HG03575 (cell line): ENCODE measurements around the gene IL36RN.

Source experiments
- ATAC-seq: cut with Tn5 transposase; IDR thresholded peaks from one replicate; pipeline ENCODE4 v1.9.1; 2021; ENCODE audit not compliant: unreplicated experiment, insufficient number of reproducible peaks, low FRiP score; ENCODE audit errors: extremely low read depth

The IL36RN gene

GRCh38 chr2:113058998-113059960, at the start of gene IL36RN:
TSS of gene IL36RN (plus strand) at chr2:113059198. CDS start at chr2:113059439, 241 bp downstream.
- ATAC-seq: no peak

DNA sequence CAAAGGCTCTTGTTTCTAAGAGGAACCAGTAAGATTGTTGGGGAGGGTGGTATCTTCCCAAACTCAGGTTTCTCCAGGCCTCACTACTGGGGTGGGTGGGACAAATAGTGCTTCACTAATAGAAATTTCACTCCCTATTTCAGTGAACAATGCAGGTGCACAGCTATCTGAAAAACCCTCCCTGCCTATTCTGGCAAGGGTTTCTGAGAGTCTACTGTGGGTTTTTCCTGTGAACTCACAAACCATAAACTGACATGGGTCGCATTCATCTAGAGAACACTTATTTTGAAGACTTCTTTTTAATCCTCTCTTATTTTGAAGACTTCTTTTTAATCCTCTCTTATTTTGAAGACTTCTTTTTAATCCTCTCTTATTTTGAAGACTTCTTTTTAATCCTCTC, 49.4 kb upstream of the IL36RN start:
- ATAC-seq: no peak

DNA sequence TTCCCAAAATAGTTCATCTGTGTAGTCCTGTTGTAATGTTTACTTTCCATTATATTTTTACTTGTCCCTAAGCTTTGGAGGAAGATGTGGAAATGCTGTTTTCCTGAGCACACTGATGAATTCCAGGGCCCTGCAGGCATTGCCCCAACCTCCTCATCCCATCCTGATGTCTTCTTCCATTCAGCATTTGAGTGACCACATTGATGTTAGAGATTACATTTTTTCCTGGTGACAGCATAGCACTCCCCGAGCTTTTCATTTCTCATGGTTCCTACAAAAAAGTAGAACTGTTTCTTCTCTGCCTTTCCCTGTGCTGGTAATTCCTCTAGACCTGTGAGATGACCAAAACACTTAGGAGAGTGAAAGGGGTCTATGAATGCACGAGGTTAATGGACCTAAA, 48.9 kb upstream of the IL36RN start:
- ATAC-seq: no peak

DNA sequence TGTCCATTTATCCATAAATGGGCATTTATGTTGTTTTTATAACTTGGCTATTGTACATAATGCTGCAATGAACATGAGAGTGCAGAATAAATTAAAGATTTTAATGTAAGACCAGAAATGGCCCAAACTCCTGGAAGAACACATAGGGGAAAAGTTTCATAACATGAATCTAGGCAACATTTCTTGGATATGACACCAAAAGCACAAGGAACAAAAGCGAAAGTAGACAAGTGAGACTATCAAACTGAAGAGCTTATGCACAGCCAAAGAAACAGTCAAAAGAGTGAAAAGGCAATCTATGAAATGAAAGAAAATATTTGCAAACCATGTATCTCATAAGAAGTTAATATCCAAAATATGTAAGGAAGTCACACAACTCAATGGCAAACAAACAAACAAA, 47.9 kb upstream of the IL36RN start:
- ATAC-seq: no peak

DNA sequence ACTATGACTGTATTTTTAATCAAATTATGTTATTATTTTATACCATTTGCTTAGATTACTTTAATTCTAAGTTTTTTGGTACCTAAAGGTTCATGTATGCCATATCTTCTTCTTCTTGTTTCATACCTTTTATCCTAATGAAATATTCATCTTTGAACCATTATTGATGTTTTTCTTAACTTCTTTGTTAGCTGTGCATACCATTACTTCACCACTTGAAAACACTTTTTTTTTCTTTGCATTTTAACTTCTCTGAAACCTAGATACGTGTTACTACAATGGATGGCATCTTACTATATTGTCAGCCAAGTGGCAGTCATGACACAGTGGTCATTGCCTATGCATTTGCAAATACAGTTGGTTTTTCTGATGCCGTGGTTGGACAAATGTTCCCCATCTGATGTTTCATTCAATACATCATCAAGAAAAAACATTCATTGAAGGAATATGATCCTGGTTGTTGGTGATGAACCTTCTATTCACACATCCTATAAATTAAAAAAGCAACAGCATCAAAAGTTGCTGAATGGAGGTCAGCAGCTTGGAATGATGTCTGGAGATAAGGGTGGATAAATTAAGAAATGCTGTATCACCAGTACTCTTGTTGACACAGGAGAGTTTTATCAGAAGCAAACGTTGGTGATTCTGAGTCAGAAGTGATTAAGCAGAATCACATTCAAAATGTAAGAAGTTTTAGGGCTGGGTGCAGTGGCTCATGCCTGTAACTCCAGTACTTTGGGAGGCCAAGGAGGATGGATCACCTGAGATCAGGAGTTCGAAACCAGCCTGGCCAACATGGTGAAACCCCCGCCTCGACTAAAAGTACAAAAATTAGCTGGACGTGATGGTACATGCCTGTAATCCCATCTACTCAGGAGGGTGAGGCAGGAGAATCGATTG, 46.3 kb upstream of the IL36RN start:
- no peak for ATAC-seq

DNA sequence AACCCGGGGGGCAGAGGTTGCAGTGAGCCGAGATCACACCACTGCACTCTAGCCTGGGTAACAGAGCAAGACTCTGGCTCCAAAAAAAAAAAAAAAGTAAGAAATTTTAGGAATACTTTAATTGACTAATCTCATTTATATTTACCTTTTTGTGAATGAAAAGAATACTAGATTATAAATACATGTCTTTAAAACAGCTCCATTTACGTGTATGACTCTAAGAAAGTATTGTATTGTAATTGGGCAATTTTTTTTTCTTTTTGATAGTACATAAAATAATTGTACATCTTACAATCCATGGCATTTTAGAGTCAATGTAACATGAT, 45.7 kb upstream of the IL36RN start:
- ATAC-seq: no peak

- ATAC-seq: no peak
Observed at GRCh38 chr2:113014067-113014466, 44.9 kb upstream of the IL36RN start.

DNA sequence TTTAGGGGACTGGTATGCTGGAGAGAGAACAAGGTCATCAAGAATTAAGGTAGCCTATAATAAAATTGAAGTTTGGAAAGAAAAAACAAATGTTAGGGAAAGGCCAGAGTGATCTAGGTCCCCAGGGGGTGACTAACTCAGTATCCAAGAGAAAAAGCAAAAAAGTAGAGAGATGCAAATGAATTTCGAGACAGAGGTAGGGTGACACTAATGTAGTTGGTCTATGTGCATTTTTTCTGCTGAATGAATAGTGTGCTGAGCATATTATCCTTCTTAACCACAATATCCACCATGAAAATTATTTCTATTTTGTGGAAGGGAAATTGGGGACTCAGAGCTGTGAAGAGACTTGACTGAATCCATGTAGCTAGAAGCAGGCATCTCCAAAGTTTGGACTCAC, 44.0 kb upstream of the IL36RN start:
- ATAC-seq: no peak

DNA sequence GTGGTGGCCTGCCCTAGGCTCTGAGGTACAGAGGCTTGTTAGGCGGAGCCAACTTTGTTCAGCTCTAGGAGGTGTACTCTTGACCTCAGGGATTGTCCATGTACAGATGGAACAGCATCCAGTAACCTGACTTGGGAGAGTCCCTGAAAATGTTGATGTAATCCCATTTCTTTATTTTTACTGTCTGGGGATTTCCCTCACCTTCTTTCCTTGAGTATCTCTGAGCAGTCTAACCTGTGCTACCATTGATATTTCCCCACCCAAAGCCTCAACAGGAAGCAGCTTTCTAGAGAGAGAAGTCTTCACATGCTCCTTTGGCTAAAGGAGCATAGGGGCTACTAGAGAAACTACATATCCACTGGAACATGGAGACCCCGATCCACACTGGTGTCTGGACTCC, 43.3 kb upstream of the IL36RN start:
- ATAC-seq: no peak

DNA sequence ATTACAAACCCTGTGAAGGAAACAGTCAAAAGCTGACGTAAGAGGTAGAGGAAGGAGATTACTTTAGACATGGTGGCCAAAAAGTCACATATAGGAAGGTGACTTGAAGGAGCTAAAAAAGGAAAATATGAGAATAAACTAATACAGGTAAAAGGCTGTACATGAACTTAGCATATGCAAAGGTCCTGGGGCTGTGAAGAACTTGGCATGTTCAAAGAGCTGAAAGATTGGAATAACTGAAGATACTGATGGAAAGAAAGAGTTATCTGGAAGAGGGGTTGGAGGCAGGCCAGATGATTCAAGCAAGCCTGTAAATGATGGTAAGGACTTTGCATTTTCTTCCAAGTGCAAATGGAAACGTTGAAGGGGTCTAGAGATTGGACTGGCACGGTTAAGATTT, 40.5 kb upstream of the IL36RN start:
- no peak for ATAC-seq

- no peak for ATAC-seq
Observed at GRCh38 chr2:113021312-113021711, 37.7 kb upstream of the IL36RN start.

DNA sequence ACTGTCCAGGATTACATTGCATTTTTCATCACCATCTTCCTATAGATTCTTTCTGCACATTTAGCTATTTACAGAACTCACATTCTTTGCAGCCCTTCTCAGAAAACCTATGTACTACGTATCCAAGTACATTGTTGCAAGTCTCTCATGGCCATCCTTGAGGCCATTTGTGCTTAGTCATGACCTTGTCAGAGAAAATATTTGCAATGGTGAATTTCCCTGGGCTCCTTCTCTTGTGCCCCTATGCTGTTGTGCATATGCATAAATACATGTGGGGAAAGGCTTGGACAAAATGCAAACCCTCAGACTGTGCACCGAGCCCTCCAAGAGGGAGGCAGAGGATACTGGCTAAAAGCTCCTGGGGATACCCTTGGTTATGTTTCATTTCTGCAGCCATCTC, 34.2 kb upstream of the IL36RN start:
- no peak for ATAC-seq

- ATAC-seq: no peak
Observed at GRCh38 chr2:113025737-113026136, 33.3 kb upstream of the IL36RN start.

DNA sequence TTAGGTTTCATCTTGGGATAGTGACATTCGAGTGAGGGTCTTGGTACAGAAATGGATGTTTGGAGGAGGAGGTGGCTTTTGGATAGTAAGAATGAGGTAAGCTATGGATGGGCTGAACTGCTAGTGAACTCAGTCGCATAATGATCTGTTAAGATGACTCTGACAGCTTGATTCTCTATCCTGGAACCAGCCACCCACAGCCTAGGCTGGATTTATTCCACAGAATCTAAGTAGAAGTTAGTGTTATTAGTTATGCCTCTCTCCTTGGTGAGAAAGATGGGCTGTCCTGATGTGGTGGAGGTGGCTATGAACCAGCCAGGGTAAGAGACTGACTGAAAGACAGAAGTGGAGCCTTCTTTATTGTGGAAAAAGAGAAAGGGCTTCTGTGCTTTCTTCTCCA, 31.3 kb upstream of the IL36RN start:
- no peak for ATAC-seq

GRCh38 chr2:113028112-113028511, 30.9 kb upstream of the IL36RN start:
- no peak for ATAC-seq

DNA sequence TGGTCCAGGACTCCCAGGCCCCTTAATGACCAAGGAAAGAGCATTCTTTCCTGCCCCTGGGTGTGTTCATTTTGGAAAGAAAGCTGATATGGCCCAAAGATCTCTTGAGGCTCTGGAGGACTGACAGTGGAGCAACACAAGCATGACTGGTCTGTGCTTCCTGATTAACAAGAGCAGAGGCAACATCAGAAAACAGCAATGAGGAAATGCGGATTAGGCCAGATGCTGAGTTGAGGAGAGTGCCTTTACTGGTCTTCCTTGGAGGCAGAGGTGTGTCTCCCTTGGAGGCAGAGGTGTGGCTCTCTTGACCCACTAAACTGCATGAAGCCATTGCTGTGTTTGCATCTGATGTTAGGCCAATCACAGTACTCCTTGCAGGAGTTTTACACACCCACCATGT, 26.3 kb upstream of the IL36RN start:
- no peak for ATAC-seq

GRCh38 chr2:113034016-113034415, 25.0 kb upstream of the IL36RN start:
- ATAC-seq: no peak

DNA sequence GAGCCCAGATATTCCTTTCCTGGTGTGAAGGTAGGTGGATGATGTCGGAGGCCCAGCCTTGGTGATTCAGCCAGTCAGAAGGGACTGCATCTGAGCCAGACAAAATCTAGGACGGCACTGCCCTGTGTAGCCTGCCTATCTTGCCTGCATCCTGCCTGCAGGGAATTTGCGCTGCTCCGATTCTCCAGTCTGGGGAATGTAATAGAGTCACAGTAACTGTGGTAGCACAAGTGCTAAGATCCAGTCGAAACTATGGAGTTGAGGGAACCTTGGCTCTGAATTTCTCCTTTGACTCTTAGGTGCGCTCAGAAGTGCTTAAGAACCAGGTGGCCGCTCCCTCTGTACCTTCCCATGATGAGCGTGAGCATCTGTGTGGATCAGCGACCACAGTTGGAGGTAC, 22.2 kb upstream of the IL36RN start:
- ATAC-seq: no peak

GRCh38 chr2:113038291-113038690, 20.7 kb upstream of the IL36RN start:
- no peak for ATAC-seq

DNA sequence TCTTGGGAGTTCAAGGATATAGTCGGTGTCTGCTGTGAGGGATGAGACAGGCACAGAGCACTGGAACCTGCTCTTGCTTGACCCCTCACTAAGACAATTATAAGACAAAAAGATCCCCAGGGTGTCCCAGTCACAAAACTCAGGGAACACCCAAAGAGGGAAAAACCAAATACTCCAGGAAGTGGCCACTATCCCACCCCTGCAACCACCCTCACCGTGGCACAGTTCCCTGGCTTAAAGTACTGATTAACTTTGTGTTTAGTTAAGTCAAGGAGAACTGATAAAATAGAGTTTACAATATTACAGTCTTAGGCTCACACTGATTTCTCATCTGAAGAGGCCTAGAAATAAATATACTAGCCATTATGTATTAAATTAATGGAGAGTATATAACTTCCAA, 19.8 kb upstream of the IL36RN start:
- ATAC-seq: no peak
